ENCODE measurements around the gene PGK2. TPM values are rescaled to one million over a fixed set of nuclear protein-coding genes. Genes with fewer than 3 reads are reported as not detected.

The PGK2 gene
- total and polyA plus RNA-seq, 2 of the 8 experiments (the other 6 are each of a cell fraction or from before 2014, with no cell fraction given), result not detected

DNA sequence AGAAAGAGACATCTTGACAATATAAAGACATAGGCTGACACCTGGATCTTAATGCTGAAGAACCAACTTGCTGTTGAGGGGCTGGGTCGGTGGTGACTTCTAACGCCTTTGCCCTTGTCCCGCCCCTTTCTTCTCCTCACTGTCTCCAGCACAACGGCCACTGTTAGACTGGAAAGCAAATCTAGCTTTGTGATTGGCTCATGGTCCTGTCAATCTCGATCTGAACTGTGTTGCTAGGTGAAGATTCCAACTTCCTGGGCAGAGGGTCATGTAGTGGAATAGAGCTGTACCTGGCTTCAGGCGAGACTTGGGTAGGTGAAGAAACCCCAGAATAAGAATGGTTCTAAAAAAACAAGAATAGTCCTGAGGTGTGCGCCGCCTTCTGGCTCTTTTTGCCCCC lies at the start of gene PGK2 (continued):
- peak; percentile 74; the same call in 1 of the 2 replicates for TF ChIP-seq SP1 (IDR thresholded peaks at IDR 0.05; ENCODE audit: low read depth, low read length)
- TF ChIP-seq SP4 (IDR thresholded peaks at IDR 0.05; ENCODE audit: low read length), result no peak
- no peak for TF ChIP-seq ASH2L (IDR thresholded peaks at IDR 0.05; ENCODE audit: low read length)
- TF ChIP-seq EP300 (IDR thresholded peaks at IDR 0.05; ENCODE audit: borderline replicate concordance in 1 of 2, low read depth in 2 of 2, low read length in 2 of 2), result no peak
- TF ChIP-seq KDM1A (IDR thresholded peaks at IDR 0.05; ENCODE audit: borderline replicate concordance, low read length), result no peak
- TF ChIP-seq, protein P1, sequence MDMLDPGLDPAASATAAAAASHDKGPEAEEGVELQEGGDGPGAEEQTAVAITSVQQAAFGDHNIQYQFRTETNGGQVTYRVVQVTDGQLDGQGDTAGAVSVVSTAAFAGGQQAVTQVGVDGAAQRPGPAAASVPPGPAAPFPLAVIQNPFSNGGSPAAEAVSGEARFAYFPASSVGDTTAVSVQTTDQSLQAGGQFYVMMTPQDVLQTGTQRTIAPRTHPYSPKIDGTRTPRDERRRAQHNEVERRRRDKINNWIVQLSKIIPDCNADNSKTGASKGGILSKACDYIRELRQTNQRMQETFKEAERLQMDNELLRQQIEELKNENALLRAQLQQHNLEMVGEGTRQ (IDR thresholded peaks at IDR 0.05; ENCODE audit: low read length), result no peak
- no peak for TF ChIP-seq POU5F1 (IDR thresholded peaks at IDR 0.05; ENCODE audit: low read depth, low read length)
- TF ChIP-seq YY1 (IDR thresholded peaks at IDR 0.05; ENCODE audit: low read depth, low read length), result no peak
- no peak for TF ChIP-seq CREB1 (IDR thresholded peaks at IDR 0.05)

All from H1 (cell line).